HCT116 (cell line): ENCODE results near the gene PPIC. TPM values are rescaled to one million over a fixed set of nuclear protein-coding genes. Genes with fewer than 3 reads are reported as not detected.

ENCODE experiments used
- ATAC-seq: fragments of 200-7000 bp; cut with Tn5 transposase; 2 replicates; pipeline ENCODE4 v1.9.1; 2020; ENCODE audit warnings: mild to moderate bottlenecking, moderate library complexity
- BruUV-seq: library from RNA; stranded (reverse); fragments of 400-500 nt; replicated peaks from 2 replicates; lab custom pipeline; 2021; lab: Mats Ljungman, UMichigan
- CTCF ChIA-PET: fragments of 300-600 bp; sonication (Branson Sonifier 250); formaldehyde crosslinking; loops from one replicate; lab custom pipeline; 2021; ENCODE audit warnings: antibody characterized with exemption; lab: Charles Lee
- POLR2A ChIA-PET: fragments of 300-600, 350-600 bp; sonication (Branson Sonifier 250); formaldehyde crosslinking; loops from one replicate; lab custom pipeline; 2021; ENCODE audit warnings: antibody characterized with exemption; lab: Charles Lee
- RAD21 ChIA-PET, 2 experiments: fragments of 300-600 bp; sonication (Branson Sonifier 250); formaldehyde crosslinking; loops; one replicate each; lab custom pipeline; 2023; ENCODE audit warnings: low total read pairs in 2 of 2; ENCODE audit not compliant: uncharacterized antibody in 2 of 2, unreplicated experiment in 2 of 2, low non-redundant PET in 1 of 2; lab: Charles Lee
- DNase-seq: peaks from one replicate; pipeline ENCODE4 v3.0.0-alpha.2; 2010; ENCODE audit warnings: low read depth, low spot score
- H2AFZ ChIP-seq: fragments of 200-600 bp; shearing (Covaris generic), sonication (generic); 2 replicates; pipeline ENCODE4 v1.6.1; 2017; ENCODE audit warnings: low read depth, mixed run types, mixed read lengths, antibody characterized with exemption, low read length; ENCODE audit not compliant: poor library complexity, severe bottlenecking
- H3K27ac ChIP-seq: 2 replicates; pipeline ENCODE4 v1.5.1; 2012; ENCODE audit warnings: low read depth, low read length
- H3K27me3 ChIP-seq: fragments of 200-600 bp; sonication (generic); 2 replicates; pipeline ENCODE4 v1.6.1; 2016; ENCODE audit warnings: mixed run types, low read length, mixed read lengths; ENCODE audit not compliant: insufficient read depth
- H3K36me3 ChIP-seq, 2 experiments: fragments of 200-500 bp in 1 of 2; fragments of 200-600 bp in 1 of 2; sonication (Bioruptor generic) in 1 of 2; sonication (generic) in 1 of 2; 2 replicates each; pipeline versions ENCODE4 v1.5.1 to v1.6.1; 2014 to 2016; ENCODE audit warnings: low read length in 2 of 2, inconsistent platforms in 1 of 2, mixed read lengths in 1 of 2, mixed run types in 1 of 2; ENCODE audit not compliant: insufficient read depth in 2 of 2, control insufficient read depth in 1 of 2
- H3K4me1 ChIP-seq, 2 experiments: fragments of 200-600 bp in 1 of 2; sonication (generic) in 1 of 2; 2 replicates each; pipeline versions ENCODE4 v1.5.1 to v1.6.1; 2012 to 2017; ENCODE audit warnings: low read length in 2 of 2, inconsistent platforms in 1 of 2, mild to moderate bottlenecking in 1 of 2, mixed read lengths in 1 of 2, mixed run types in 1 of 2, moderate library complexity in 1 of 2; ENCODE audit not compliant: insufficient read depth in 2 of 2, control insufficient read depth in 1 of 2
- H3K4me2 ChIP-seq: fragments of 200-600 bp; sonication (generic); 2 replicates; pipeline ENCODE4 v1.6.1; 2017; ENCODE audit warnings: mixed run types, low read length, mixed read lengths
- H3K4me3 ChIP-seq, 2 experiments: fragments of 200-600 bp in 1 of 2; sonication (generic) in 1 of 2; replicated peaks in 1 of 2; 2 replicates each; pipeline ENCODE4 v1.5.1; 2011 to 2016; ENCODE audit warnings: low read length in 2 of 2, control low read depth in 1 of 2, low read depth in 1 of 2, mild to moderate bottlenecking in 1 of 2, mixed read lengths in 1 of 2, mixed run types in 1 of 2
- H3K79me2 ChIP-seq: fragments of 200-600 bp; sonication (generic); 2 replicates; pipeline ENCODE4 v1.6.1; 2017; ENCODE audit warnings: mild to moderate bottlenecking, mixed run types, low read length, moderate library complexity, mixed read lengths; ENCODE audit not compliant: insufficient read depth
- H3K9ac ChIP-seq: fragments of 200-600 bp; sonication (generic); 2 replicates; pipeline ENCODE4 v1.6.1; 2016; ENCODE audit warnings: low read length, mixed read lengths
- H3K9me2 ChIP-seq: fragments of 200-600 bp; sonication (generic), shearing (Covaris generic); 2 replicates; pipeline ENCODE4 v1.6.1; 2017; ENCODE audit warnings: mixed run types, mild to moderate bottlenecking, moderate library complexity; ENCODE audit not compliant: insufficient read depth
- H3K9me3 ChIP-seq, 2 experiments: fragments of 200-500 bp in 1 of 2; fragments of 200-600 bp in 1 of 2; sonication (Bioruptor generic) in 1 of 2; sonication (generic) in 1 of 2; 2 replicates each; pipeline ENCODE4 v1.6.1; 2014 to 2017; ENCODE audit warnings: low read length in 2 of 2, mixed read lengths in 2 of 2, inconsistent platforms in 1 of 2, low read depth in 1 of 2, mild to moderate bottlenecking in 1 of 2, mixed run types in 1 of 2, moderate library complexity in 1 of 2; ENCODE audit not compliant: control insufficient read depth in 1 of 2, insufficient read depth in 1 of 2
- H4K20me1 ChIP-seq: fragments of 200-600 bp; sonication (generic), shearing (Covaris generic); 2 replicates; pipeline ENCODE4 v1.6.1; 2017; ENCODE audit warnings: mixed run types, mild to moderate bottlenecking, moderate library complexity; ENCODE audit not compliant: insufficient read depth
- CBX3 ChIP-seq: IDR thresholded peaks from 2 replicates; pipeline ENCODE4 v1.6.1; 2012; ENCODE audit warnings: low read depth
- CEBPB ChIP-seq: IDR thresholded peaks from 2 replicates; pipeline ENCODE4 v1.6.1; 2012; ENCODE audit warnings: low read depth
- ELF1 ChIP-seq: IDR thresholded peaks from 2 replicates; pipeline ENCODE4 v1.6.1; 2012; ENCODE audit warnings: low read depth, borderline replicate concordance
- EZH2phosphoT487 ChIP-seq: fragments of 200-600 bp; IDR thresholded peaks from 2 replicates; pipeline ENCODE4 v1.6.1; 2018; ENCODE audit warnings: antibody characterized with exemption, borderline replicate concordance
- TCF7L2 ChIP-seq: IDR thresholded peaks from 2 replicates; pipeline ENCODE4 v1.7.0; 2011; ENCODE audit warnings: borderline replicate concordance, inconsistent platforms; ENCODE audit not compliant: insufficient read depth, insufficient read length; ENCODE audit errors: extremely low read depth
- ZNF274 ChIP-seq: fragments of 200-500 bp; sonication (Bioruptor generic); IDR thresholded peaks from 2 replicates; pipeline ENCODE4 v1.6.1; 2014; ENCODE audit warnings: mild to moderate bottlenecking, low read depth, low read length, inconsistent platforms
- intact Hi-C: fragments of 100-400 bp; cut with micrococcal nuclease; formaldehyde crosslinking; loops from 2 replicates; pipeline ENCODE4 v1.10.0; 2022
- total RNA-seq: library from RNA; stranded (reverse); gene quantifications from one replicate; pipeline ENCODE4 v1.2.1, GENCODE V29; 2021; ENCODE audit not compliant: unreplicated experiment
- TF ChIP-seq, protein P1 (sequence below): IDR thresholded peaks from 2 replicates; pipeline ENCODE4 v1.6.1; 2012
- TF ChIP-seq, protein P2 (sequence below), 3 experiments: fragments of 200-600 bp in 1 of 3; sonication (generic) in 1 of 3; IDR thresholded peaks in 2 of 3; conservative IDR thresholded peaks in 1 of 3; 2 replicates each; pipeline ENCODE4 v1.5.1; 2012 to 2017; ENCODE audit warnings: low read depth in 2 of 3, low read length in 2 of 3, antibody characterized with exemption in 1 of 3, borderline replicate concordance in 1 of 3, control low read depth in 1 of 3, mild to moderate bottlenecking in 1 of 3, mixed read lengths in 1 of 3, mixed run types in 1 of 3, moderate library complexity in 1 of 3; ENCODE audit not compliant: insufficient read depth in 1 of 3

PPIC gene
- total RNA-seq, 1 experiment from 2014 or later, result 21.5 TPM

DNA sequence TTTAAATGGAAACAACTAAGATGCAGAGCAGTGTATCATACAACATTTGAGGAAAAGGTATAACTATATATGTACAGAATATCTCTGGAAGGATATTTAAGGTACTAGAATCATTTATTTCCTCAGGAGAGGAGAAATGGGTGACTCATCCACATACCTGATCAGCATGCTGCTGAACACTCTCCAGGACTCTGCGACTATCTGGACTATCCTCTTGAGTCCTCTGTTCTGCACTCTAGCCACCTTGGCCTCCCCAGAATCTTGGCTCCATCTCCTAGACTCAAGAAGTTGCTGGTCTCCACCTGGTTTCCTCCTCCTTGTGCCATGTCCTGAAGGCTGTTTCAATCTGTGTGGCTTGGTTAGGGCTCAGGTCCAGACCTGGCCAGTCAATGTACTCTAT, 43.7 kb upstream of the PPIC start (continued):
- TF ChIP-seq CEBPB (no peak), EZH2phosphoT487 (no peak), ZNF274 (no peak), CBX3 (no peak)
- TF ChIP-seq, protein P1, sequence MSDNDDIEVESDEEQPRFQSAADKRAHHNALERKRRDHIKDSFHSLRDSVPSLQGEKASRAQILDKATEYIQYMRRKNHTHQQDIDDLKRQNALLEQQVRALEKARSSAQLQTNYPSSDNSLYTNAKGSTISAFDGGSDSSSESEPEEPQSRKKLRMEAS, result no peak

DNA sequence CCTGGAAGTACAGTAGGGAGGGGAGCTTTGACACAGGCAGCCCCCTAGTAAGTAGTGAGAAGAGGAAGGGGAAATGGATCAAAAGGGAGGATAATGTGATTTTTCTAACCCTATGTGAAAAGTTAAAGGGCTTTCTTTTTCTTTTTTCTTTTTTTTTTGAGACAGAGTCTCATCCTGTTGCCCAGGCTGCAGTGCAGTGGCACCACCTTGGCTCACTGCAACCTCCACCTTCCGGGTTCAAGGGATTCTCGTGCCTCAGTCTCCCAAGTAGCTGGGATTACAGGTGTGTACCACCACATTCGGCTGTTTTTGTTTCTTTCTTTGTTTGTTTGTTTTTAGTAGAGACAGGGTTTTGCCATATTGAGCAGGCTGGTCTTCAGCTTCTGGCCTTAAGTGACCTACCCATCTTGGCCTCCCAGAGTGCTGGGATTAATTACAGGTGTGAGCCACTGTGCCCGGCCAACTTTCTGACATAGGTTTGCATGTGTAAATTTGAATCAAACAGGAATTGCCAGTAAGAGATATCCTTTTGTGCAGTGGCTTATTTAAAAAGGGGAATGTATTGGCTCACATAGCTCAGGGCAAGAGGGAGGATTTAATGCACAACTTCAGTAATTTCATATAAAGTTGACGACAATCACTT, 39.1 kb upstream of the PPIC start:
- Histone ChIP-seq H2AFZ (no peak overlapping the region), H3K9ac (no peak overlapping the region), H4K20me1 (no peaks in the 10 kb centered on the region), H3K79me2 (no peaks in the 10 kb centered on the region), H3K27ac (no peak overlapping the region), H3K36me3 (no peaks in the 10 kb centered on the region), H3K4me1 (0 out of 4 replicates have a peak, but pooled peaks cover 0 to 3% of the 10 kb centered on the region in 2 experiments), H3K4me3 (no peak overlapping the region), H3K9me3 (no peaks in the 10 kb centered on the region), H3K9me2 (no peaks in the 10 kb centered on the region), H3K27me3 (no peaks in the 10 kb centered on the region; the same call in 1 of the 2 replicates), H3K4me2 (no peak overlapping the region)
- POLR2A ChIA-PET, result no interaction called here
- RAD21 ChIA-PET, result no interaction called here
- no TSS peak for BruUV-seq
- ATAC-seq, result no peak
- intact Hi-C loops, result no loop called here
- CTCF ChIA-PET, result no interaction called here
- DNase-seq, result no peak
- TF ChIP-seq TCF7L2, result no peak
- no peak for TF ChIP-seq ELF1
- TF ChIP-seq, protein P2, sequence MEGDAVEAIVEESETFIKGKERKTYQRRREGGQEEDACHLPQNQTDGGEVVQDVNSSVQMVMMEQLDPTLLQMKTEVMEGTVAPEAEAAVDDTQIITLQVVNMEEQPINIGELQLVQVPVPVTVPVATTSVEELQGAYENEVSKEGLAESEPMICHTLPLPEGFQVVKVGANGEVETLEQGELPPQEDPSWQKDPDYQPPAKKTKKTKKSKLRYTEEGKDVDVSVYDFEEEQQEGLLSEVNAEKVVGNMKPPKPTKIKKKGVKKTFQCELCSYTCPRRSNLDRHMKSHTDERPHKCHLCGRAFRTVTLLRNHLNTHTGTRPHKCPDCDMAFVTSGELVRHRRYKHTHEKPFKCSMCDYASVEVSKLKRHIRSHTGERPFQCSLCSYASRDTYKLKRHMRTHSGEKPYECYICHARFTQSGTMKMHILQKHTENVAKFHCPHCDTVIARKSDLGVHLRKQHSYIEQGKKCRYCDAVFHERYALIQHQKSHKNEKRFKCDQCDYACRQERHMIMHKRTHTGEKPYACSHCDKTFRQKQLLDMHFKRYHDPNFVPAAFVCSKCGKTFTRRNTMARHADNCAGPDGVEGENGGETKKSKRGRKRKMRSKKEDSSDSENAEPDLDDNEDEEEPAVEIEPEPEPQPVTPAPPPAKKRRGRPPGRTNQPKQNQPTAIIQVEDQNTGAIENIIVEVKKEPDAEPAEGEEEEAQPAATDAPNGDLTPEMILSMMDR (IDR thresholded peaks at IDR 0.05 in 2 of 3, conservative IDR thresholded peaks at IDR 0.05 in 1 of 3; ENCODE audit: borderline replicate concordance in 1 of 3, insufficient read depth in 1 of 3, low read depth in 2 of 3, low read length in 2 of 3), result no peak
- TF ChIP-seq ZNF274, result no peak
